ENCODE measurements around the gene TENT5D. TPM values are rescaled to one million over a fixed set of nuclear protein-coding genes. Genes with fewer than 3 reads are reported as not detected.
"Not testable (repeated sequence)": the region's sequence is repeated elsewhere in the genome, so short reads cannot be mapped to it uniquely, and the experiment has no call there.

Gene TENT5D
- total RNA-seq, 3 donors from 2014 or later (not counting 1 experiment from before 2014, with no cell fraction given): not detected

- Histone ChIP-seq H3K4me3 (ENCODE audit: low read length) (no peak overlapping the region), H3K36me3 (ENCODE audit: control insufficient read depth, insufficient read depth, low read length) (no peaks in the 10 kb centered on the region), H3K27me3 (ENCODE audit: control insufficient read depth, insufficient read depth, low read length) (no peaks in the 10 kb centered on the region), H3K9me3 (ENCODE audit: control insufficient read depth, insufficient read depth, low read length) (no peaks in the 10 kb centered on the region), H3K27ac (ENCODE audit: low read length) (no peak overlapping the region), H3K4me1 (ENCODE audit: control insufficient read depth, insufficient read depth, low read length) (no peaks in the 10 kb centered on the region)
- WGBS (ENCODE audit: insufficient coverage): 93% methylated on average over 1 of the region's 3 CpGs
- no peak for DNase-seq
- no peak for TF ChIP-seq CTCF (IDR thresholded peaks at IDR 0.05)
- Mint-ChIP-seq H3K27me3 (ENCODE audit: low read depth in 2 of 2) (no peaks in the 10 kb centered on the region), H3K36me3 (no peaks in the 10 kb centered on the region), H3K4me3 (no peak overlapping the region), H3K27ac (no peak overlapping the region), H3K4me1 (no peaks in the 10 kb centered on the region), H3K9me3 (peaks cover 1 to 3% of the 10 kb centered on the region in 2 donors)
- ATAC-seq: no peak
- intact Hi-C loops (cut with micrococcal nuclease): no loop called here
Measured at GRCh38 chrX:80432441-80432840, 12.2 kb downstream of the TENT5D start.

GRCh38 chrX:80432863-80433262, 12.6 kb downstream of the TENT5D start:
- no peak overlapping the region for H3K27ac Mint-ChIP-seq
- H3K27me3 Mint-ChIP-seq (ENCODE audit: low read depth in 2 of 2): no peaks in the 10 kb centered on the region
- Histone ChIP-seq H3K4me1 (ENCODE audit: control insufficient read depth, insufficient read depth, low read length) (no peaks in the 10 kb centered on the region), H3K36me3 (ENCODE audit: control insufficient read depth, insufficient read depth, low read length) (no peaks in the 10 kb centered on the region), H3K27ac (ENCODE audit: low read length) (no peak overlapping the region), H3K4me3 (ENCODE audit: low read length) (no peak overlapping the region), H3K9me3 (ENCODE audit: control insufficient read depth, insufficient read depth, low read length) (no peaks in the 10 kb centered on the region), H3K27me3 (ENCODE audit: control insufficient read depth, insufficient read depth, low read length) (no peaks in the 10 kb centered on the region)
- intact Hi-C loops (cut with micrococcal nuclease): no loop called here
- DNase-seq (no peak), ATAC-seq (no peak)
- no peak for TF ChIP-seq CTCF (IDR thresholded peaks at IDR 0.05)
- H3K36me3 Mint-ChIP-seq: no peaks in the 10 kb centered on the region
- H3K4me1 Mint-ChIP-seq: no peaks in the 10 kb centered on the region
- 0% methylated on average over 1 of the region's 1 CpG for WGBS (ENCODE audit: insufficient coverage)
- H3K9me3 Mint-ChIP-seq: peaks cover 0 to 3% of the 10 kb centered on the region in 2 donors
- H3K4me3 Mint-ChIP-seq: no peak overlapping the region

GRCh38 chrX:80468166-80468565, 47.9 kb downstream of the TENT5D start:
- DNase-seq; H3K4me3 Mint-ChIP-seq; H3K36me3 Mint-ChIP-seq; intact Hi-C loops (cut with micrococcal nuclease); H3K27ac Mint-ChIP-seq; H3K4me1 Mint-ChIP-seq; H3K4me3 ChIP-seq (ENCODE audit: low read length); H3K4me1 ChIP-seq (ENCODE audit: control insufficient read depth, insufficient read depth, low read length); H3K27me3 Mint-ChIP-seq (ENCODE audit: low read depth in 2 of 2); H3K36me3 ChIP-seq (ENCODE audit: control insufficient read depth, insufficient read depth, low read length); H3K27ac ChIP-seq (ENCODE audit: low read length); H3K9me3 ChIP-seq (ENCODE audit: control insufficient read depth, insufficient read depth, low read length); H3K27me3 ChIP-seq (ENCODE audit: control insufficient read depth, insufficient read depth, low read length); ATAC-seq: not testable (repeated sequence)
- H3K9me3 Mint-ChIP-seq: peaks cover 9 to 13% of the 10 kb centered on the region in 2 donors
- 67% methylated on average over 1 of the region's 4 CpGs for WGBS (ENCODE audit: insufficient coverage)

- Mint-ChIP-seq H3K4me3 (no peak overlapping the region), H3K4me1 (no peaks in the 10 kb centered on the region), H3K27me3 (ENCODE audit: low read depth in 2 of 2) (no peaks in the 10 kb centered on the region), H3K9me3 (peaks cover under 1 to 8% of the 10 kb centered on the region in 2 donors), H3K36me3 (no peaks in the 10 kb centered on the region), H3K27ac (no peak overlapping the region)
- intact Hi-C loops (cut with micrococcal nuclease): no loop called here
- DNase-seq: no peak
- no peak for ATAC-seq
- Histone ChIP-seq H3K9me3 (ENCODE audit: control insufficient read depth, insufficient read depth, low read length) (no peaks in the 10 kb centered on the region), H3K36me3 (ENCODE audit: control insufficient read depth, insufficient read depth, low read length) (no peaks in the 10 kb centered on the region), H3K4me1 (ENCODE audit: control insufficient read depth, insufficient read depth, low read length) (no peaks in the 10 kb centered on the region), H3K27me3 (ENCODE audit: control insufficient read depth, insufficient read depth, low read length) (no peaks in the 10 kb centered on the region), H3K27ac (ENCODE audit: low read length) (no peak overlapping the region), H3K4me3 (ENCODE audit: low read length) (no peak overlapping the region)
- TF ChIP-seq CTCF (IDR thresholded peaks at IDR 0.05): no peak
Measured at GRCh38 chrX:80471582-80471981, 51.3 kb downstream of the TENT5D start.
